NCI-H524 treated with DMSO at 0.1 percent for 48 hours (cell line): ENCODE measurements around the gene ZC3H12D.
"Not testable (repeated sequence)": the region's sequence is repeated elsewhere in the genome, so short reads cannot be mapped to it uniquely, and the experiment has no call there.

ENCODE experiments used
- DNase-seq: peaks from one replicate; lab custom pipeline; 2025; lab: John Stamatoyannopoulos, UW

The ZC3H12D gene

DNA sequence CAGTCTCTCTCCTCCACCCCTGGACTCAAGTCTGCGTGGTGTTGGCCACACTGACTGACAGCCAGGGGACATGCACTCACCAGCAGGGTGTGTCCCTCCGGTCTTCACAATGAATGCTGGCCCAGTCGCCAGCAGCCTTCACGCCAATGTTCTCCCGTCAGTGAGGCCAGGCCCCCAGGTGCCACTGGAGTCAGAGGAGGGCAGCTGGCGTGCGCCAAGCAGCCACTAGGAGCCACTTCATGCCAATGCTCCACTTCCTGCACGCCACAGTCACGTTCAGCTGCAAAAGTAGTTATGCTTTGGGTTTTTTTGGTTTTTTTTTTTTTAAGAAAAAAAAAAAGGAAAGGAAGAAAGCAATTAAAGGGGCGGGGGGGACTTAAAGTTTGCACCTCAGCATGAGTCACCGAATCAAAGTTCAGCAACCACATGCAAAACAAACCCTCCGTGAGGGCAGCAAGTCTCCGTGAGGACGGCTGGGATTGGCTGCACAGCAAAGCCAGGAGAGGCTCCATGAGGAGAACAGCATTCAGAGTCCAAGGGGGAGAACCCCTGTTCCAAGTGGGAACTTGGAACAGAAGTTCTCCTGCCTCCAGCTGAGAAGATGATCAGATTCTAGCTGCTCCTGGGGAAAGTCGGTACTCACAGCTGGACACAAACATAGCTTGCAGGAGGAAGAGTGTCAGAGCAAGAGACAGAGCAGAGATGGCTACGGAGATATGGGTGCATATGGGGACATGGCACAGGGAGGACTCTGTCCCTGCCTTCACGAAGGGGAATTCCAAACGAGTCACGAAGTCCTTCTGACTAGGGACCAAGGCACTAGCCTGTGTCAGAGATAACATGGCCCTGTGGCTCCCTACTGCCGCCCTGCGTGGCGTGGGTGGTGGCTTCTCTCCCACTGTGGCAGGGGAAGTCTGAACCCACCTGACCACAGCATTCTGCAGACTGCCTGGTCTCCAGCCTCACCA is at the start of gene ZC3H12D:
Gene ZC3H12D, minus strand, starts transcription at position 282 of the 968 bp plus-strand sequence. CDS start 10,471 bp downstream, outside the sequence.
- DNase-seq, result no peak

DNA sequence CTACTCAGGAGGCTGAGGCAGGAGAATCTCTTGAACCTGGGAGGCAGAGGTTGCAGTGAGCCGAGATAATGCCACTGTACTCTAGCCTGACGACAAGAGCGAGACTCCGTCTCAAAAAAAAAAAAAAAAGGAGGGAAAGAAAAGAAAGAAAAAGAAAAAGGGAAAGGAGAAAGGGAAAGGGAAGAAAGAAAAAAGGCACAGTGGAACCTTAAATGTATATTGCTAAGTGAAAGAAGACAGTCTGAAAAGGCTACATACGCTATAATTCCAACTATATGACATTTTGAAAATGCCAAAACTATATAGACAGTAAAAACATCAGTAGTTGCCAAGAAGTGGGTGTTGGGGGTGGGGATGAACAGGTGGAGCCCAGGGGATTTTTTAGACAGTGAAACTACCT is 44.8 kb upstream of the ZC3H12D start:
- DNase-seq, result no peak

DNA sequence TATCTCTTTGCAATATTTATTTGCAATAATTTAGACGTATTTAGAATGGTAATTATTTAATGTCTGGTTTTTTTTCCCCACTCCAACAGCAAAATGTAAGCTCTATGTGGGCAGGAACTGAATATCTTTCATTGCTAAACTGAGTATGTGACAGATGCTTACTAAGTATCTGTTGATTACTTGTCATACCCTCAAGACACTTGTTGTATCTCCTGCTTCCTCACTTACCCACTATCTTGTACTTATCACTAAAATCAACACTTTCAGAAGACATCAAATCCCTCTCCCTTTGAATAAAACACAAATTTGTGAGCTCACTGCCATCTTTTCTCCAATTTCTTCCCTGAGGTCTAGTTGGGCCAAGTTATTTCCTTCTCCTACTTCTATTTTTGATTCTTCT is 30.7 kb upstream of the ZC3H12D start:
- DNase-seq, result no peak

- no peak for DNase-seq
Observed at GRCh38 chr6:149513915-149514314, 29.1 kb upstream of the ZC3H12D start.

GRCh38 chr6:149510793-149511512 is 26.1 kb upstream of the ZC3H12D start:
- no peak for DNase-seq

- DNase-seq, result no peak
Observed at GRCh38 chr6:149508485-149508884, 23.7 kb upstream of the ZC3H12D start.

GRCh38 chr6:149503872-149504271 is 19.1 kb upstream of the ZC3H12D start:
- no peak for DNase-seq

DNA sequence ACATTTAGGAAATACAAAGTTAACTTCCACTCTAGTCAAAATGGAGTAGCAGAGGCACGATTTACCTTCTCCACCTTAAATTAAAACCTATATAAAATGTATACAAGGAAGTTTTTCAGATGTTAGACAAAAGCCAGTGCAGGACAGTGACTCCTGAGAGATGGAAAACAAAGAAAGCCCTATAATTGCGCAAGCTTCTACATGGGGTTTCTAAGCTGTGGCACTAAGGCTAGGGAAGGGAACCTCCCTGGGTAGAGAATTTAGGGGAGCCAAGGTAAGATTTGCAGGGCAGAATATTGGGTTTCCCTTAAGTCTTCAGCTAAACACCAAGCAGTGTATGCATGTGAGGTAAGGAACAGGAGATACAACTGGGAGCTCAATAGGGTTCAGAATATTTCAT is 18.5 kb upstream of the ZC3H12D start:
- DNase-seq, result no peak

DNA sequence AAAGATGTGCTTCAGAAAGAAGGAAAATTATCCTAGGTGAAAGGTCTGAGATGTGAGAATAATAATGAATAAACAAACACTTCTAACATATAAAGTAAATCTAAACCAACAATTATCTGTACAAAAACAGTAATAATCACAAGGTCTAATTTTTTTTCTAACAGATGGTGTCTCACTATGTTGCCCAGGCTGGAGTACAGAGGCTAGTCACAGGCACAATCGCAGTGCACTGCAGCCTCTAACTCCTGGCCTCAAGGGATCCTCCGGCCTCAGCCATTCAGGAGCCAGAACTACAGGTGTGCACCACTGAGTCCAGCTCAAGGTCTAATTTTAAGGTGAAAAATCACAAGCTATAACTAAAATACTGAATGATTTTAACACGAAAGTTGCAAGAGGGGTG is 17.0 kb upstream of the ZC3H12D start:
- DNase-seq, result no peak

- DNase-seq, result no peak
Observed at GRCh38 chr6:149501201-149501600, 16.4 kb upstream of the ZC3H12D start.

DNA sequence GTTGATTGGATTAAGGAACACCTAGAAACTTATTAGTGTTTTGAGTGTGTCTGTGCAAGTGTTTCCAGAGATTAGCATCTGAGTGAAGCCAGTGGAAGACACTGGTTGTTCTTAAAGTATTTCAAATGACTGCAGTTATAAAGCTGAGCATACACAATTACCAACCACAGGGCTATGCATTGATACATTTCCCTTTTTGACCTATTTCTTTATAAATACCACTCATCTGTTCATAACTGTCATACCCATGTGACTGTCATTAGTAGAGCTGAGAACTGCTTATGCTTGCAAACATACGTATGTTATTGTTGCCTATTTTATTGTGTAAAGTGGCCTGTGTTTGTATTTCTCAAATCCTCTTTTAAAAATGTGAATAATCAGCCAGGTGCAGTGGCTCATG is 15.3 kb upstream of the ZC3H12D start:
- DNase-seq, result no peak

DNA sequence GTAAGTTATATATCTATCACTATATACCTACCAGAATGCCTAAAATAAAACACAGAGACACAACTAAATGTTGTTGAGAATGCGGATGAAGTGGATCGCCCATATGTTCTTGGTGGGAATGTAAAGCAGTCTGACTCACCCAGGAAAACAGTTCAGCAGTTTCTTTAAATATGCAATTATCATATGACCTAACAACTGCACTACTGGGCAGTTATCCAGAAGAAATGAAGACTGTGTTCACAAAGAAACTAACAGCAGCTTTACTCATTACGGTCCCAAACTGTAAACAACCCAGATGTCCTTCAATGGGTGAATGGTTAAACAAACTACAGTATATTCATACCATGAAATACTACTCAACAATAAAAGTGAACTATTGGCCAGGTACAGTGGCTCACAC is 14.3 kb upstream of the ZC3H12D start:
- DNase-seq, result no peak

DNA sequence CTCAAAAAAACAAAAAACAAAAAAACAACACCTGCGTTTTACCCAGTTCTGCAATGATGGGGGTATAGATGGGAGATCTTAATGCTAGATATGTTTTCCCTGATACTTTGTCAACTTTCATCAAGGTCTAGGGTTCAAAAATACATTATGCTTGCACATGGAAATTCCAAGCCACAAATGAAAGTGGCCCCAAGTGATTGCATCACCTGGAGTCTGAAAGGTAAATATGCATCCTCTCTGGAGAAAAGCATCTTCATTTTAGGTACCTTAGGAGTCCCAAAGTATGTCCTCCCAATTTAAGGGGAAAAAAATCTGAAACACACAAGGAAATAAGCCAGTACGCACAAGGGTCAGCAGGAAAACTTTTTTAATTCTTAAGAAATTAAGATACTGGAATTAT is 12.6 kb upstream of the ZC3H12D start:
- no peak for DNase-seq

GRCh38 chr6:149496597-149496996 is 11.8 kb upstream of the ZC3H12D start:
- DNase-seq, result not testable (repeated sequence)

GRCh38 chr6:149495349-149496016 is 10.7 kb upstream of the ZC3H12D start:
- DNase-seq, result not testable (repeated sequence)

- not testable (repeated sequence) for DNase-seq
Observed at GRCh38 chr6:149494810-149495209, 10.0 kb upstream of the ZC3H12D start.

- DNase-seq, result no peak
Observed at GRCh38 chr6:149493761-149494320, 9.0 kb upstream of the ZC3H12D start.

DNA sequence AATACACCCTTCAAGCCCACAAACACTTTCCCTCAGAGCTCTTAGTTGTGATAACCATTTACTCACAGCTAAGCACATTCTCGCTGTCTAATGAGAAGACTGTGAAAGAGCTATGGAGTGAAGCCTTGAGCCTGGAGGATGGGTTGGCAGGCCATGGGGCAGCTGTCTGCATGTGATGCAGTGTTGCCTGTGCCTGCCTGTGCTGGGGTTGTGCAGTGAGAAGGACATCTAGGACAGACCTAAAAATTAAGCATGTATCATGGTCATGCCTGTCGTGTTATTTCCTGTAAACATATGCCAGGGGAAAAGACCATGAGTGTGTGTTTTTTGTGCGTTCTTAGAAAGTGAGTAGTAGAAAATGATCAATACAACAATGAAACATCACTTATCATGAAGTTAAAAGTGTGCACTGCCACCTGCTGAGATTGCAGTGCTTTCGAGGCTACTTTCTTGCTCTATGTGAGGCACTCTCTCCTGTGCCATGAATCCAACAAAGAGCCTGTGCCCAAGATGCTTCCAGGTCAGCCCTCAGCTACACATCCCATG is 8.1 kb upstream of the ZC3H12D start:
- no peak for DNase-seq

GRCh38 chr6:149489967-149490366 is 5.2 kb upstream of the ZC3H12D start:
- DNase-seq, result no peak

DNA sequence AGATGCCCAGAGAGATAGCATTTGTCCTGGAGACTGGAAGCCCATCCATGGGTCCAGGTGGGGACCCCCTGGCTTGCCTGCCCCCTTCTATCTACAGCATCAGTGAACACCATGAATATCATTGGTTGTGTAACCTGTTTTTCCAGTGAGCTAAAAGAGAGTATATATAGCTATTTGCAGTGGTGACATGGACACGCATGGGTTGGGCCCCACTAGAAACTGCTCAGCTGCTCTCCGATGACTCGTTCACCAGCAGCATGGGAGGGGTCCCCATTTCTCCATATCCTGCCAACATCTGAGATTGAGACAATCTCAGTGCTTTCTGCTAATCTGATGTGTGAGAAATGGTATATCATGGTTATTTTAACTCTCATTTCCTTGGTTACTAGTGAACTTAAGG is 4.0 kb upstream of the ZC3H12D start:
- no peak for DNase-seq

- DNase-seq, result no peak
Observed at GRCh38 chr6:149487316-149487715, 2.5 kb upstream of the ZC3H12D start.
